Memory B cell (primary cell): ENCODE measurements around the gene SLC13A2.

Experiments used
- ATAC-seq: fragments of 150-1000 bp; cut with Tn5 transposase; 2 replicates; pipeline ENCODE4 v1.10.0; 2021; ENCODE audit warnings: low read depth, mild to moderate bottlenecking, moderate library complexity
- DNase-seq, 2 donors: peaks; one replicate each; pipeline ENCODE4 v3.0.0; 2022; ENCODE audit warnings: low spot score in 2 of 2
- H3K27ac Mint-ChIP-seq: one replicate; pipeline ENCODE4 v1.8.0; 2022; ENCODE audit warnings: mild to moderate bottlenecking, moderate library complexity, mixed read lengths
- H3K27me3 Mint-ChIP-seq: one replicate; pipeline ENCODE4 v1.8.0; 2022; ENCODE audit warnings: mixed read lengths
- H3K36me3 Mint-ChIP-seq: one replicate; pipeline ENCODE4 v1.8.0; 2022; ENCODE audit warnings: mild to moderate bottlenecking, mixed read lengths
- H3K4me1 Mint-ChIP-seq: one replicate; pipeline ENCODE4 v1.8.0; 2022; ENCODE audit warnings: mixed read lengths
- H3K4me3 Mint-ChIP-seq: one replicate; pipeline ENCODE4 v1.8.0; 2022; ENCODE audit warnings: mild to moderate bottlenecking, moderate library complexity, mixed read lengths
- H3K9me3 Mint-ChIP-seq: one replicate; pipeline ENCODE4 v1.8.0; 2022; ENCODE audit warnings: mixed read lengths

SLC13A2 gene

DNA sequence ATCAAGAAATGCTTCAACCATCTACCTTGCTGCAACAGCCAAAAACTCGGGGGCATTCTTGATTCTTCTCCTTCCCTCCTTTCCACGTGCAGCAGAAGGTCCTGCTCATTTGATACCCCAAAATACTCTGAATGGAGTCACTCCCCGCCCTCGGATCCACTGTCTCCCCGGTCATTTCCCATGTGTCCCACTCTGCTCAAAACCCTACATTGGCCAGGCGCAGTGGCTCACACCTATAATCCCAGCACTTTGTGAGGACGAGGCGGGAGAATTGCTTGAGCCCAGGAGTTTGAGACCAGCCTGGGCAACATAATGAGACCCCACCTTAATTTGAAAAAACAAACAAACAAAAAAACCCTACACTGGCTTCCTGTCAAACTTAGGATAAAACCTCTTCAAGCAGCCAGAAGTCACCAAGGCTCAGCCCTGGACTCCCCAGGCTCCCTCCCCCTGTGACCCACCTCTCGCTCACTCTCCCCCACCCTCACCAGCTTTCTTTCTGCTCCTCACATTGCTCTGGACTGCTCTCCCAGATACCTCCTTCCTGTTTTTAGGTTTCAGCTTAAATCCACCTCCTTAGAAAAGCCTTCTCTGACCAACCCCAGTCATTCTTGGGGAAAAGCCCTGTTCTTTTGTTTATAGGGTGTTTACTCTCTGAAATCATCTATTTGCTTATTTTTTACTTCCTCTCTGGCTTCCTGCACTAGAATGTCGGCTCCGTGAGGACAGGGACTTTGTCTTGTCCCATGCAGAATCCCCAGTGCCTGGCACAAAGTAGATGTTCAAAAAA, 2.8 kb downstream of the SLC13A2 start:
- no peak overlapping the region for H3K4me3 Mint-ChIP-seq
- ATAC-seq = no peak
- peaks cover 4% of the 10 kb centered on the region for H3K27me3 Mint-ChIP-seq
- no peak overlapping the region for H3K27ac Mint-ChIP-seq
- no peaks in the 10 kb centered on the region for H3K9me3 Mint-ChIP-seq
- peaks cover 3% of the 10 kb centered on the region for H3K4me1 Mint-ChIP-seq
- H3K36me3 Mint-ChIP-seq = no peaks in the 10 kb centered on the region
- DNase-seq = no peak

DNA sequence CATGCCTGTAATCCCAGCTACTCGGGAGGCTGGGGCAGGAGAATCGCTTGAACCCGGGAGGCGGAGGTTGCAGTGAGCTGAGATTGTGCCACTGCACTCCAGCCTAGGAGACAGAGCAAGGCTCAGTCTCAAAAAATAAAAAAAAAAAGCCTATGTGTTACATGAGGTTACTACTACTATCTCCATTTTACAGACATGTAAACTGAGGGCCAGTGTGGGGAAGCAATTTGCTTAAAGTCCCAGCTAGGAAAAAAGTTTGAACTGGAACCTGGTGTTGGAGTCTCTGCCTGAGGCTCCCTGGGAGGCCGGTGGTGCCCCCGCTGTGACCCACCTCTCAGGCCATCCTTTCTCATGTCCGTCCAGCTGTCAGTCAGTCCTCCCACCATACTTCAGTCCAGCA, 4.5 kb downstream of the SLC13A2 start:
- H3K4me3 Mint-ChIP-seq = no peak overlapping the region
- DNase-seq = no peak
- H3K27ac Mint-ChIP-seq = no peak overlapping the region
- no peak for ATAC-seq
- no peaks in the 10 kb centered on the region for H3K9me3 Mint-ChIP-seq
- no peaks in the 10 kb centered on the region for H3K4me1 Mint-ChIP-seq
- no peaks in the 10 kb centered on the region for H3K36me3 Mint-ChIP-seq
- H3K27me3 Mint-ChIP-seq = peaks cover 4% of the 10 kb centered on the region

DNA sequence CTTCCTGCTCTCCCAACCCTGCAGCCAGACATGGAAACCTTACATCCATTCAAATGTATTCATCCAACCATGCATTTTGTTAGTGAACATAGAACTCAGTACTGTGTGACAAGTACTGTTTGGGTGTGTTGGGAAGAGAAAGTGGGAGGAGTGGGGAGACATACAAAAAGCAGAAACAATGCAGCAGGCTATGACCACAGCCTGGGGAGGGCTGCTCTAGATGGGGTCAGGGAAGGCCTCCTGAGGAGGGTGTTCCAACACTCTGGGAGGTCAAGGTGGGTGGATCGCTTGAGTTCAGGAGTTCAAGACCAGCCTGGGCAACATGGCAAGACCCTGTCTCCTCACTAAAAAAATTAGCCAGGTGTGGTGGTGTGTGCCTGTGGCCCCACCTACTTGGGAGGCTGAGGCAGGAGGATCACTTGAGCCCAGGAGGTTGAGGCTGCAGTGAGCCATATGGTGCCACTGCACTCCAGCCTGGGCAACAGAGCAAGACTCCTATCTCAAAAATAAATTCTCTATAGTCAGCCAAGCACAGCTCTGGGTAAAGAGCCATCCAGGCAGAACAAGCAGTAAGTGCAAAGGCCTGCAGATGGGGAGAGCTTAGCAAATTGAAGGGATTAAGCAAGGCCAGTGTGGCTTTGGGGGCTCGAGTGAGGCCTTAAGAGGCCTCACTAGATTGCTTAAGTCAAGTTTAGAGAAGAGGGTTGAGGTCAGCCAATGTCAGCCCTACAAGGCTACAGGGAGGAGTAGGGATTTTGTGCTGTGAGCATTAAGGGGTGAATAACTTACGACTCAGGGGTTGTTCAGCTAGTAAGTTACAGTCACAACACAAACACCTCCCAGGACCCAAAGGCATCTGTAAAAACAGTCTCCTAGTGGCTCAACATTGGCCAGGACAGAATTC, 5.5 kb downstream of the SLC13A2 start:
- peaks cover 6% of the 10 kb centered on the region for H3K27me3 Mint-ChIP-seq
- H3K4me1 Mint-ChIP-seq = no peaks in the 10 kb centered on the region
- ATAC-seq = no peak
- H3K4me3 Mint-ChIP-seq = no peak overlapping the region
- no peak overlapping the region for H3K27ac Mint-ChIP-seq
- DNase-seq = no peak
- H3K9me3 Mint-ChIP-seq = no peaks in the 10 kb centered on the region
- H3K36me3 Mint-ChIP-seq = no peaks in the 10 kb centered on the region

DNA sequence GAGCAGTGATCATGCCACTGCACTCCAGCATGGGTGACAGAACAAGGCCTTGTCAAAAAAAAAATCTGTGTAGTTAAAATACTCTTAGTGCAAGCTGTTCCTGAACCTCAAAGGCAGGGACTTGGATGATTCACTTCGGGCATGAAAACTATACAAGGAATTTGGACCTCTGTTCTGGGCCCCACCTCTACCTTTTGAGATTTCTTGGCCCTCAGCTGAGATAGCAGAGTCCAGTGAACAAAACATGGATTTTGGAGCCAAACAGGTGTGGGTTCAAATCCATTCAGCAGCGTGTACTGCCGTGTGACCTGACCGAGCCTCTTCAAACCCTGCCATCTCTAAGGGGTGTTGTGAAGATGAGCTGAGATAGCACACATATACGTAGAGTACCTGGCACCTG, 6.8 kb downstream of the SLC13A2 start:
- no peak overlapping the region for H3K4me3 Mint-ChIP-seq
- no peaks in the 10 kb centered on the region for H3K36me3 Mint-ChIP-seq
- peaks cover 6% of the 10 kb centered on the region for H3K27me3 Mint-ChIP-seq
- no peak for ATAC-seq
- H3K27ac Mint-ChIP-seq = no peak overlapping the region
- DNase-seq = no peak
- no peaks in the 10 kb centered on the region for H3K9me3 Mint-ChIP-seq
- no peaks in the 10 kb centered on the region for H3K4me1 Mint-ChIP-seq

- Mint-ChIP-seq H3K4me3 (no peak overlapping the region), H3K27me3 (peaks cover 4% of the 10 kb centered on the region), H3K36me3 (no peaks in the 10 kb centered on the region), H3K4me1 (no peaks in the 10 kb centered on the region), H3K27ac (no peak overlapping the region), H3K9me3 (no peaks in the 10 kb centered on the region)
- DNase-seq (no peak), ATAC-seq (no peak)
These were observed 7.5 kb downstream of the SLC13A2 start for GRCh38 chr17:28480799-28481571.

DNA sequence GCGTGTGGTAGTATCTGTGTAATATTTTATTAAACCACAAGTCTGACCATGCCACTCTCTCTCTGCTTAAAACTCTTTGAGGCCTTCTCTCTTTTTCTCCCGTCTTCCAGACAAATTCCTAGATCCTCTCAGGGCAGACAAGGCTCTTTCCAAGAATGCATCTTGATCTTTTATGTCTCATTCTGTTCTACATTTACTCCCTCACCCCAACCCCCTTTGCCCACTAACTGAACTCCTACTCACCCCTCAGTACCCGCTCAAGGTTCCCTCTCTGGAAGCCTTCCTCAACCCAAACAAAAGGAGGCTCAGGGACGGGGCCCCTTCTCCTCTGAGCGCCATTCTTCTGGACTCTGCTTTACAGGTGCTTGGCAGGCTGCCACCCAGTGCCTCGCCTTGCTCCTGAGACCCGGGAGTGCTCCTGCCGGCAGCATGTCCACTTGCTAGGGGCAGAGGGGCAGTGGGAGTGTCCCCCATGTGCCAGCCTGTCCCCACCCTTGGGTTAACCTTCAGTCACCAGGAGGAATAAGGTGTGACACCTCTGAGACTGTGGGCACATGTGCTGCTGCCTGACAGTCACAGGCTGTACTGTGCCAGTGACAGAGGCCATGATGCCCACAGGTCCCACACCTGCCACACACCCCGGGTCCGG, 9.2 kb downstream of the SLC13A2 start:
- H3K27ac Mint-ChIP-seq = no peak overlapping the region
- H3K4me3 Mint-ChIP-seq = no peak overlapping the region
- H3K36me3 Mint-ChIP-seq = no peaks in the 10 kb centered on the region
- H3K27me3 Mint-ChIP-seq = peaks cover 4% of the 10 kb centered on the region
- ATAC-seq (no peak), DNase-seq (no peak)
- H3K9me3 Mint-ChIP-seq = no peaks in the 10 kb centered on the region
- no peaks in the 10 kb centered on the region for H3K4me1 Mint-ChIP-seq

GRCh38 chr17:28484296-28484695, 10.9 kb downstream of the SLC13A2 start:
- peaks cover 1% of the 10 kb centered on the region for H3K27me3 Mint-ChIP-seq
- no peaks in the 10 kb centered on the region for H3K9me3 Mint-ChIP-seq
- no peaks in the 10 kb centered on the region for H3K4me1 Mint-ChIP-seq
- H3K4me3 Mint-ChIP-seq = no peak overlapping the region
- no peak for ATAC-seq
- H3K36me3 Mint-ChIP-seq = no peaks in the 10 kb centered on the region
- no peak for DNase-seq
- no peak overlapping the region for H3K27ac Mint-ChIP-seq

- Mint-ChIP-seq H3K27ac (no peak overlapping the region), H3K4me3 (no peak overlapping the region), H3K9me3 (no peaks in the 10 kb centered on the region), H3K36me3 (no peaks in the 10 kb centered on the region), H3K4me1 (no peaks in the 10 kb centered on the region), H3K27me3 (peaks cover 1% of the 10 kb centered on the region)
- no peak for DNase-seq
- ATAC-seq = no peak
These were observed 11.6 kb downstream of the SLC13A2 start for GRCh38 chr17:28485049-28485448.

- no peak overlapping the region for H3K4me3 Mint-ChIP-seq
- peaks cover 4% of the 10 kb centered on the region for H3K4me1 Mint-ChIP-seq
- H3K9me3 Mint-ChIP-seq = no peaks in the 10 kb centered on the region
- peaks cover 5% of the 10 kb centered on the region for H3K27me3 Mint-ChIP-seq
- DNase-seq (no peak), ATAC-seq (no peak)
- H3K27ac Mint-ChIP-seq = no peak overlapping the region
- no peaks in the 10 kb centered on the region for H3K36me3 Mint-ChIP-seq
These were observed 14.6 kb downstream of the SLC13A2 start for GRCh38 chr17:28487881-28488532.

DNA sequence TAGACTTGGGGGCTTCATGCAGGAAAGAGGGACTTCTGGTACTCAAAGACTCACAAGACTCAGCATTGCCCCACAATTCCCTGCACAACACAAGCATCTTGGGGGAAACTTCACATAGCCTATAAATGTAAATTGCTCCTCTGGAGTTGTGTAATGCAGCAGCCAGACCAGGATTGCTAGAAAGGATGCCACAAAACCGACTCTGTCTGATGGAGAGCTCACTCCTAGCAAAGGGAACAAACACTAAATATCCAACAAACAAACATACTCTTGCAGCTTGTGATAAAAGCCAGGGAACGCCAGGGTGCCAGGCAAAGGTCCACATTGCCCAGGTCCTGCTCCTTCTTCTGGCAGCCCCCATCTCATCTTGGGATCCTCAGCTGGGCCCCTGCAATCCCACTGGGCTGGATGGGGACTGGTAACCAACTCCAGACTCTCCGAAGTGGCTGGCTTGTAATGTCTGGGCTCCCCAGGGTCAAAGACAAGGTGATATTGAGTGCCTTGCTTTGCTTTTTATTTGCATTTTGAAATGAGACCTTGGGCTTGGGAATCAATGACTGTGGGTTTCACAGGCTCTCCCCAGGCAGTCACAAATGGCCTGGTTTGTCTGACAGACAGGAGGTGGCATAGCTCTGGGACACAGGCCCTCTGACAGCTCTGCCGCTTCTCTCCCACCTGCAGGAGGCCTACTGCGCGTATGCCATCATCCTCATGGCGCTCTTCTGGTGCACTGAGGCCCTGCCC, 15.3 kb downstream of the SLC13A2 start:
- peaks cover 4% of the 10 kb centered on the region for H3K27me3 Mint-ChIP-seq
- no peaks in the 10 kb centered on the region for H3K36me3 Mint-ChIP-seq
- no peak for DNase-seq
- H3K27ac Mint-ChIP-seq = no peak overlapping the region
- no peaks in the 10 kb centered on the region for H3K9me3 Mint-ChIP-seq
- no peak overlapping the region for H3K4me3 Mint-ChIP-seq
- no peak for ATAC-seq
- H3K4me1 Mint-ChIP-seq = peaks cover 6% of the 10 kb centered on the region

- no peak for ATAC-seq
- no peaks in the 10 kb centered on the region for H3K9me3 Mint-ChIP-seq
- no peak overlapping the region for H3K27ac Mint-ChIP-seq
- H3K27me3 Mint-ChIP-seq = peaks cover 4% of the 10 kb centered on the region
- H3K36me3 Mint-ChIP-seq = no peaks in the 10 kb centered on the region
- peaks cover 6% of the 10 kb centered on the region for H3K4me1 Mint-ChIP-seq
- no peak for DNase-seq
- H3K4me3 Mint-ChIP-seq = no peak overlapping the region
These were observed 17.8 kb downstream of the SLC13A2 start for GRCh38 chr17:28491286-28491685.

DNA sequence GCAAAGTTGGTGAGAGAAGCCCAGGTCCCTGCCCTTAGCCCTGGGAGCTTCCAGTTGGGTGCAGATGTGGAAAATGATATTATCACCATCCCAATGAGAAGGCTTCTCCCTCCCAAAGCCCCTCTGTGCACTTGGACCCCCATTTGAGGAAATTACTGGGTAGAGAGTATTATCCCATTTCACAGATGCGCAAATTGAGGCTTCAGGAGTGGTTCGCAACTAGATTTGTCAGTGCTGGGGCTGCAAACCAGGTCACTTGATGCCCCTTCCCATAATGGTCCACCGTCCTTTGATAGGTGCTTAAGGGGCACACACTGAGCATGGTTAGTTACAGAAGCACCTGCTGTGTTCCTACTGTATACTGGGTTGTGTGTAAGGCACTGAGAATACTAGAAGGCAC, 18.4 kb downstream of the SLC13A2 start:
- H3K27ac Mint-ChIP-seq = no peak overlapping the region
- no peaks in the 10 kb centered on the region for H3K9me3 Mint-ChIP-seq
- H3K4me1 Mint-ChIP-seq = peaks cover 6% of the 10 kb centered on the region
- H3K36me3 Mint-ChIP-seq = no peaks in the 10 kb centered on the region
- DNase-seq (no peak), ATAC-seq (no peak)
- H3K27me3 Mint-ChIP-seq = peaks cover 4% of the 10 kb centered on the region
- no peak overlapping the region for H3K4me3 Mint-ChIP-seq
